IPS-NIHi11 (cell line): ENCODE measurements around the gene RHBDF2.

Experiments used
- DNase-seq: peaks from one replicate; pipeline ENCODE4 v3.0.0; 2012; ENCODE audit warnings: mixed read lengths, low spot score

Gene RHBDF2

GRCh38 chr17:76438906-76439305 lies 62.3 kb downstream of the RHBDF2 start:
- no peak for DNase-seq

DNA sequence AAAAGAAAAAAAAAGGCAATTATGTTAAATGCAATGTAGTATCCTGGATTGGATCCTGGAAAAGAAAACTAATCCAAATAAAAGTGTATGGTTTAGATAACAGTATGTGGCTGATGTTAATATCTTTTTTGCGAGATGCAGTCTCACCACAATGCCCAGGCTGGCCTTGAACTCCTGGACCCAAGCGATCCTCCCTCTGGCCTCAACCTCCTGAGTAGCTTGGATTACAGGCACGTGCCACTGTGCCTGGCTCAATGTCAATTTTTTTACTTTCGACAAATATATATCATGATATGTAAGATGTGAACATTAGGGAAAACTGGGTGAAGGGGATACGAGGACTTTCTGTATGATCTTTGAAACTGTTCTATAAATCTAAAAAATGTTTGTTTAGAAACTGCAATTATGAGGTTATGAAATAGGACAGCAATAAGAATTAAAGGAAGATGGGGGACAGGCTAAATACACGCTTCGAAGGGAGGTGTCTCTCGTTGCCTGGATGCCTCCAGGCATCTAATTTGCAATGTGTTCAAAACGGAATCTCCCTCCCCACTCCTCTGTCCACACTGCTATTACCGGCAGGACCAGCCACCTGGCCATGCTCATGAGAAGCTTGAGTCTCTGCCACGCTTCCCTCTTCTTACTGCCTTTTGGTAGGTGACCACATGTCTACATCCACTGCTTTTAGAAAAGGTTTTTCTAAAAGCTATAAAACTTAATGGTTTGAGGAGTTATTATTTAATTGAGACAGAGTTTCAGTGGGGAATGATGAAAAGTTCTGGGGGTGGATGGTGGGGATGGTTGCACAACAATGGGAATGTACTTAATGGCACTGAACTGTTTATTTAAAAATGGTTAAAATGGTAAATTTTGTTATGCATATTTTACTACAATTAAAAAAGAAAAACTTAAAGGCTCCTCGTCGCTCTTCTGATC lies 63.5 kb downstream of the RHBDF2 start:
- no peak for DNase-seq

GRCh38 chr17:76435751-76436150 lies 65.5 kb downstream of the RHBDF2 start:
- DNase-seq: no peak

GRCh38 chr17:76434870-76435269 lies 66.4 kb downstream of the RHBDF2 start:
- DNase-seq: no peak

- no peak for DNase-seq
Measured at GRCh38 chr17:76433693-76434092, 67.5 kb downstream of the RHBDF2 start.

DNA sequence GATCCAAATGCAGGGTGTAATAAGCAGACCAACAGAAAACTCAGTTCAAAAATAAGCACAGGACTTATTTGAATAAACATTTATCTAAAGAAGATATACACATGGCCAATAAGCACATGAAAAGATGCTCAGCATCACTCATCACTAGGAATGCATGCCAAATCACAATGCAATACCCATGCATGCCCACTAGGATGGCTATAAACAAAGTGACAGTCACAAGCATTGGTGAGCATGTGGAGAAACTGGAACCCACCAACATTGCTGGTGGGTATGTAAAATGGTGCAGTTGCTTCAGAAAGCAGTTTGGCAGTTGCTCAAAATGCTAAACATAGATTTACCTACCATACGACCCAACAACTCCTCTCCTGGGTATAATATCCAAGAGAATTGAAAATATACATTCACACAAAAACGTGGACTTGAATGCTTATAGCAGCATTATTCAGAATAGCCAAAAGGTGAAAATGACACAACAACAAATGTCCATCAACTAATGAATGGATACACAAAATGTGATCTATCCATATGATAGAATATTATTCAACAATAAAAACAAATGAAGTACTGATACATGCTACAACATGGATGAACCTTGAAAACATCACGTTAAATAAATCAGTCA lies 68.4 kb downstream of the RHBDF2 start:
- DNase-seq: no peak

DNA sequence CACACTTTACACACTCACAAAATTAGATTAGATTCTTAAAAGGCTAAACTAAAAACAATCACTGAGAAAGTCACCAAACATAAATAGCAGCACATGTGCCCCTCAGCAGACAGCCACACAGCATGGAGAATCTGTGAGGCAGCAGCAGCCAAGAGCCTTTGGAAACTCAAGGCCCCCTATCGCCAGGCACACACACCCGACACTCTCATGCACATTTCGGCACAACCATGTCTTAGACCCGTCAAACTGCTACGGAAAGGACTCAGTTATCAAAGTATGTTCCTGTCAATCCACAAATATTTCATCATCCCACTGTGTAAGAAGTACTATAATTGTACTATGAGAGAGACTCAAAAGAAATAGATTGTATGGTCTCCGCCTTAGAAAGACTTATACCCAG lies 69.2 kb downstream of the RHBDF2 start:
- no peak for DNase-seq

DNA sequence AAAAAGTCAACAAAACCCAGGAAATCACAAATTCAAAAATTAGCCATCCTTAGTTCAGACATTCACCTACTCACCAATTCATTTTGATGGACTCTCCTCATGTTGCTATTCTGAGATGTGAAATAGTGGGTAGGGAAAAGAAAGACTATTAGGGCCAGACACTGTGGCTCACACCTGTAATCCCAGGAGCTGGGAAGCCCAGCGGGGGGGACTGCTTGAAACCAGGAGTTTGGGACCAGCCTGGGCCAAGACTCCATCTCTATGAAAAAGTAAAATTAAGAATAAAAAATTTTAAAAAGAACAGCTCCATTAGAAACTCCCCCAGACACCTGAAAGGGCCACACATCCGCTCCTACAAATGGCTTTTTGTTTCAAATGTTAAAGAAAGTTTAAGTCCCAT lies 69.7 kb downstream of the RHBDF2 start:
- DNase-seq: no peak

- DNase-seq: no peak
Measured at GRCh38 chr17:76428511-76428910, 72.7 kb downstream of the RHBDF2 start.

GRCh38 chr17:76427501-76428231 lies 73.6 kb downstream of the RHBDF2 start:
- no peak for DNase-seq

- no peak for DNase-seq
Measured at GRCh38 chr17:76426853-76427252, 74.4 kb downstream of the RHBDF2 start.

DNA sequence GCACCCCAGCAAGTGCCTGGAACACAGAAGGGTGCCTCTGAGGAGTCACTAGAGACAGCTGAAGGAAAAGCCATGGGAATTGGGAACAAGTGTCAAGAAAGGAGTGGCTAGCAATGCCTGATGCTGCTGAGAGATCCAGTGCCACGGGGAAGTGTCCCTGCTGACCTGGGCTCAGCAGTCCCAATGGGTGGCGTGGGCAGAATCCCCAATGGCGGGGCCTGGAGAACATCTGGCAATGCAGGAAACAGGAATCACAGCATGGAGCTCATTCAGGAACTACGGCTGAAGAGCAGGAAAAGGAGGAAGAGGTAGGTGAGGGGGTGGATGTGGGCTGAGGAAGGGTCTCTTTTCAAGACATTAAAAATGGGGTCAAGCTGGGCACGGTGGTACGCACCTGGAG lies 78.4 kb downstream of the RHBDF2 start:
- DNase-seq: no peak

GRCh38 chr17:76422406-76422805 lies 78.8 kb downstream of the RHBDF2 start:
- DNase-seq: no peak

GRCh38 chr17:76421044-76421407 lies 80.2 kb downstream of the RHBDF2 start:
- DNase-seq: peak; percentile 47
